HG03521 (cell line): Measurements from ENCODE around the gene GOLGA6L2.
"Not testable (repeated sequence)": the region's sequence is repeated elsewhere in the genome, so short reads cannot be mapped to it uniquely, and the experiment has no call there.

Experiments
- ATAC-seq: cut with Tn5 transposase; IDR thresholded peaks from one replicate; pipeline ENCODE4 v1.9.1; 2021; ENCODE audit warnings: mild to moderate bottlenecking, moderate library complexity; ENCODE audit not compliant: unreplicated experiment

The GOLGA6L2 gene

GRCh38 chr15:23447107-23447500 is at the start of gene GOLGA6L2:
TSS of gene GOLGA6L2 (minus strand) at chr15:23447243. CDS start at chr15:23447181, 62 bp downstream.
- ATAC-seq, result no peak

- ATAC-seq, result no peak
Observed at GRCh38 chr15:23484870-23485269, 37.8 kb upstream of the GOLGA6L2 start.

- no peak for ATAC-seq
Observed at GRCh38 chr15:23483821-23484299, 36.8 kb upstream of the GOLGA6L2 start.

- no peak for ATAC-seq
Observed at GRCh38 chr15:23482764-23483489, 35.9 kb upstream of the GOLGA6L2 start.

- ATAC-seq, result no peak
Observed at GRCh38 chr15:23482228-23482627, 35.2 kb upstream of the GOLGA6L2 start.

GRCh38 chr15:23477920-23478319 is 30.9 kb upstream of the GOLGA6L2 start:
- no peak for ATAC-seq

- ATAC-seq, result no peak
Observed at GRCh38 chr15:23472678-23473077, 25.6 kb upstream of the GOLGA6L2 start.

GRCh38 chr15:23472033-23472432 is 25.0 kb upstream of the GOLGA6L2 start:
- no peak for ATAC-seq

GRCh38 chr15:23467110-23467600 is 20.1 kb upstream of the GOLGA6L2 start:
- no peak for ATAC-seq

GRCh38 chr15:23457890-23458289 is 10.8 kb upstream of the GOLGA6L2 start:
- ATAC-seq, result no peak

- ATAC-seq, result no peak
Observed at GRCh38 chr15:23446215-23447106, 582 bp downstream of the GOLGA6L2 start.

- ATAC-seq, result no peak
Observed at GRCh38 chr15:23444269-23444668, 2.8 kb downstream of the GOLGA6L2 start.

GRCh38 chr15:23441204-23441603 is 5.8 kb downstream of the GOLGA6L2 start:
- no peak for ATAC-seq

- ATAC-seq, result no peak
Observed at GRCh38 chr15:23440596-23440995, 6.4 kb downstream of the GOLGA6L2 start.

- no peak for ATAC-seq
Observed at GRCh38 chr15:23439513-23439912, 7.5 kb downstream of the GOLGA6L2 start.

GRCh38 chr15:23438816-23439466 is 8.1 kb downstream of the GOLGA6L2 start:
- ATAC-seq, result no peak

- no peak for ATAC-seq
Observed at GRCh38 chr15:23437673-23438072, 9.4 kb downstream of the GOLGA6L2 start.

- no peak for ATAC-seq
Observed at GRCh38 chr15:23437146-23437545, 9.9 kb downstream of the GOLGA6L2 start.

- ATAC-seq, result no peak
Observed at GRCh38 chr15:23436421-23436820, 10.6 kb downstream of the GOLGA6L2 start.

- ATAC-seq, result not testable (repeated sequence)
Observed at GRCh38 chr15:23434699-23435098, 12.3 kb downstream of the GOLGA6L2 start.

GRCh38 chr15:23425327-23425726 is 21.7 kb downstream of the GOLGA6L2 start:
- not testable (repeated sequence) for ATAC-seq
